Gastroesophageal sphincter (tissue), 4 donors: ENCODE measurements around the gene ZNF76. TPM values are rescaled to one million over a fixed set of nuclear protein-coding genes. Genes with fewer than 3 reads are reported as not detected.
A peak's percentile ranks its signal among the peaks of the same experiment; 100 is the strongest.

Experiments
- ATAC-seq: fragments of 150-250 bp; one replicate; pipeline ENCODE4 v1.9.1; 2016; ENCODE audit warnings: mild to moderate bottlenecking, moderate library complexity
- H3K27ac ChIP-seq, 4 donors: fragments of 200-600 bp; sonication (generic) in 3 of 4; 1 replicate in 3 of 4; 2 replicates in 1 of 4; pipeline ENCODE4 v1.5.1; 2016 to 2019
- H3K27me3 ChIP-seq: fragments of 200-600 bp; sonication (generic); one replicate; pipeline ENCODE4 v1.5.1; 2019
- H3K36me3 ChIP-seq, 2 donors: fragments of 200-600 bp; sonication (generic); one replicate each; pipeline ENCODE4 v1.5.1; 2019; ENCODE audit warnings: control low read depth in 1 of 2
- H3K4me1 ChIP-seq, 3 donors: fragments of 200-600 bp; sonication (generic); 1 replicate in 2 of 3; 2 replicates in 1 of 3; pipeline ENCODE4 v1.5.1; 2016 to 2019; ENCODE audit warnings: control low read depth in 2 of 3
- H3K4me3 ChIP-seq, 2 donors: fragments of 200-600 bp; sonication (generic); one replicate each; pipeline ENCODE4 v1.5.1; 2019; ENCODE audit warnings: mild to moderate bottlenecking in 1 of 2, moderate library complexity in 1 of 2
- H3K9me3 ChIP-seq, 3 donors: fragments of 200-600 bp; sonication (generic); one replicate each; pipeline ENCODE4 v1.5.1; 2017 to 2019; ENCODE audit warnings: control low read depth in 2 of 3
- EP300 ChIP-seq: sonication (generic); formaldehyde crosslinking; IDR thresholded peaks from one replicate; pipeline ENCODE4 v1.6.1; 2017; ENCODE audit warnings: antibody characterized with exemption, mild to moderate bottlenecking
- POLR2A ChIP-seq, 2 donors: fragments of 450-650 bp; IDR thresholded peaks; one replicate each; pipeline ENCODE4 v1.6.1; 2017; ENCODE audit warnings: antibody characterized with exemption in 2 of 2, mild to moderate bottlenecking in 2 of 2, moderate library complexity in 1 of 2
- POLR2AphosphoS5 ChIP-seq: sonication (generic); formaldehyde crosslinking; IDR thresholded peaks from one replicate; pipeline ENCODE4 v1.6.1; 2017; ENCODE audit warnings: antibody characterized with exemption
- WGBS, 2 donors: methylation state at CpG; one replicate each; pipeline ENCODE4 v1.1.5; 2018; ENCODE audit warnings: low coverage in 1 of 2; 5-methylcytosine and 5-hydroxymethylcytosine counted together
- total RNA-seq, 4 donors: library from RNA; depleted of rRNA; stranded (reverse); fragments of >200 nt; gene quantifications; one replicate each; pipeline ENCODE4 v1.1.0, GENCODE V29; 2016
- TF ChIP-seq, protein P1 (sequence below), 4 experiments: fragments of 200-600 bp in 2 of 4; fragments of 450-650 bp in 2 of 4; sonication (generic) in 1 of 4; IDR thresholded peaks; one replicate each; pipeline ENCODE4 v1.5.1; 2017 to 2019; ENCODE audit warnings: antibody characterized with exemption in 4 of 4, mild to moderate bottlenecking in 2 of 4, moderate library complexity in 2 of 4

Gene ZNF76
- total RNA-seq, 4 donors from 2014 or later: 21.3 to 46.9 (median 40.1) TPM

DNA sequence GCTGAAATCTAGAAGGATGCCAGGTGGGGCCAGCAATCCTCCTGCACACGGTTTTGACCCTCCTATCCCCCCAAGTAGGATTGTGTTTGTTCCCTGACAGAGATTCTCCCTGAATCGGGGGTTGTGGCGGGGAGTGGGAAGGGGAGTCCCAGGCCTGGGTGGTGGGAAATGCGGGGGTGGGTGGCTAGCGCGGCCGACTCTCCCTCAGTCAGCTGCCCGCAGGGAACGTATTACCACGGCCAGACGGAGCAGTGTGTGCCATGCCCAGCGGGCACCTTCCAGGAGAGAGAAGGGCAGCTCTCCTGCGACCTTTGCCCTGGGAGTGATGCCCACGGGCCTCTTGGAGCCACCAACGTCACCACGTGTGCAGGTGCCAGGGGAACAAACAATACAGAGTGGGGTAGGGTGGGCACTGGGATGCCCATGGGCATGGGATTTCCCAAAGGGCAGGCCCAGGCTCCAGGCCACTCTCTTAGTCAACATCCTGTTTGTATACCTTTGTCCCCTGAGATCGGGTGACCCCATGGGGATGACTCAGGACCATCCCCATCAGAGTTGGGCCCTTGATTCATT, 16.1 kb upstream of the ZNF76 start:
- Histone ChIP-seq H3K27ac (no peak overlapping the region), H3K4me1 (peaks cover 3 to 54% (median 7%) of the 10 kb centered on the region in 3 donors)
- 40% methylated on average over 1 of the region's 17 CpGs; no CpG with 5 or more reads in 1 of the 2 donors for WGBS, 2 donors

DNA sequence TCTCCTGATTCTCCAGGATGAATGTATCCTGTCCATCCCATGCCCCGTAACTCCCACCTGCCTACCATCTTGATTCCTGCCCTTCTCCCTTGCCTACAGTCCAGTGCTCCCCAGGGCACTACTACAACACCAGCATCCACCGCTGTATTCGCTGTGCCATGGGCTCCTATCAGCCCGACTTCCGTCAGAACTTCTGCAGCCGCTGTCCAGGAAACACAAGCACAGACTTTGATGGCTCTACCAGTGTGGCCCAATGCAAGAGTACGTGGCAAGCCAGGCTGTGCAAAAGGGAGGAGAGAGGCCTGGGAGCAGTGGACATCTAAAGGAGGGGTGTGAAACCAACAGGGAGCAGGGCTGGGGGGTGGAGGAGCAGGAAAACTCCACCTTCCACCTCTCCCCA, 15.0 kb upstream of the ZNF76 start:
- Histone ChIP-seq H3K36me3 (peaks cover 0 to 44% of the 10 kb centered on the region in 2 donors), H3K4me1 (peaks cover 0 to 54% (median 8%) of the 10 kb centered on the region in 3 donors), H3K9me3 (no peaks in the 10 kb centered on the region), H3K27ac (no peak overlapping the region), H3K27me3 (no peaks in the 10 kb centered on the region), H3K4me3 (no peak overlapping the region)
- 88 to 100% methylated on average over 5 to 7 of the region's 7 CpGs for WGBS, 2 donors
- no peak for TF ChIP-seq POLR2A (IDR thresholded peaks at IDR 0.05)
- TF ChIP-seq POLR2AphosphoS5: no peak
- no peak for ATAC-seq

More for the DNA sequence above, 16.1 kb upstream of the ZNF76 start:
- TF ChIP-seq, protein P1, sequence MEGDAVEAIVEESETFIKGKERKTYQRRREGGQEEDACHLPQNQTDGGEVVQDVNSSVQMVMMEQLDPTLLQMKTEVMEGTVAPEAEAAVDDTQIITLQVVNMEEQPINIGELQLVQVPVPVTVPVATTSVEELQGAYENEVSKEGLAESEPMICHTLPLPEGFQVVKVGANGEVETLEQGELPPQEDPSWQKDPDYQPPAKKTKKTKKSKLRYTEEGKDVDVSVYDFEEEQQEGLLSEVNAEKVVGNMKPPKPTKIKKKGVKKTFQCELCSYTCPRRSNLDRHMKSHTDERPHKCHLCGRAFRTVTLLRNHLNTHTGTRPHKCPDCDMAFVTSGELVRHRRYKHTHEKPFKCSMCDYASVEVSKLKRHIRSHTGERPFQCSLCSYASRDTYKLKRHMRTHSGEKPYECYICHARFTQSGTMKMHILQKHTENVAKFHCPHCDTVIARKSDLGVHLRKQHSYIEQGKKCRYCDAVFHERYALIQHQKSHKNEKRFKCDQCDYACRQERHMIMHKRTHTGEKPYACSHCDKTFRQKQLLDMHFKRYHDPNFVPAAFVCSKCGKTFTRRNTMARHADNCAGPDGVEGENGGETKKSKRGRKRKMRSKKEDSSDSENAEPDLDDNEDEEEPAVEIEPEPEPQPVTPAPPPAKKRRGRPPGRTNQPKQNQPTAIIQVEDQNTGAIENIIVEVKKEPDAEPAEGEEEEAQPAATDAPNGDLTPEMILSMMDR (IDR thresholded peaks at IDR 0.05): no peak
- TF ChIP-seq POLR2AphosphoS5: no peak
- TF ChIP-seq EP300: no peak
- TF ChIP-seq POLR2A (IDR thresholded peaks at IDR 0.05): no peak
- H3K36me3 ChIP-seq: peaks cover 0 to 44% of the 10 kb centered on the region in 2 donors
- H3K4me3 ChIP-seq: no peak overlapping the region
- ATAC-seq: no peak
- H3K9me3 ChIP-seq: no peaks in the 10 kb centered on the region
- no peaks in the 10 kb centered on the region for H3K27me3 ChIP-seq

DNA sequence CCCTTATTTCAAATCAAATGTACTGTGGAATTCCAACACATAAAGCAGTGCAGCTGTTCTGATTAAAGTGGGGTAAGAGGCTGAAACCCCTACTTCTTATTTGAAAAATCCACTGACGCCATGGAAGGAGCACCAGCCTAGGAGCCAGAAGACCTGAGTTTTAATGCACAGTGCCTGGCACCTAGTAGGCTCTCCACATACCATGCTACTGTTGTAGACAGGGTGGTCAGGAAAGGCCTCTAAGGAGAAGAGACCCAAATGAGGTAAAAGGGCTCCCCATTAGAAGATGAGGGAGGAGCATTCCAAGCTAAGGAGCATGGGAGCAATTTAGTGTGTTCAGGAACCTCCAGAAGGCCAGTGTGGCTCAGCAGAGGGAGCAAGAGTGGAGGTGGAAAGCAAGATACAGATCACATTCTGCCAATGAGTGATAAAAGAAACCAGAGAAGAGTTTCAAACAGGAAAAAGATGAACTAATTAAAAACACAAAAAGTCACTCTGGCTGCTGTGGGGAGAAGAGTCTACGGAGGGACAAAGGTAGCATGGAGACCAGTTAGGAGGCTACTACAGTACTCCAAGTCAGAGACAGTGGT, 11.8 kb upstream of the ZNF76 start:
- Histone ChIP-seq H3K9me3 (no peaks in the 10 kb centered on the region), H3K4me1 (peaks cover 0 to 53% (median 8%) of the 10 kb centered on the region in 3 donors), H3K27ac (no peak overlapping the region), H3K36me3 (peaks cover 0 to 40% of the 10 kb centered on the region in 2 donors), H3K4me3 (no peak overlapping the region), H3K27me3 (no peaks in the 10 kb centered on the region)
- 78 to 94% methylated on average over 1 to 2 of the region's 2 CpGs for WGBS, 2 donors
- no peak for TF ChIP-seq POLR2AphosphoS5
- TF ChIP-seq, protein P1 (IDR thresholded peaks at IDR 0.05): no peak
- TF ChIP-seq POLR2A (IDR thresholded peaks at IDR 0.05): no peak
- no peak for TF ChIP-seq EP300
- no peak for ATAC-seq

DNA sequence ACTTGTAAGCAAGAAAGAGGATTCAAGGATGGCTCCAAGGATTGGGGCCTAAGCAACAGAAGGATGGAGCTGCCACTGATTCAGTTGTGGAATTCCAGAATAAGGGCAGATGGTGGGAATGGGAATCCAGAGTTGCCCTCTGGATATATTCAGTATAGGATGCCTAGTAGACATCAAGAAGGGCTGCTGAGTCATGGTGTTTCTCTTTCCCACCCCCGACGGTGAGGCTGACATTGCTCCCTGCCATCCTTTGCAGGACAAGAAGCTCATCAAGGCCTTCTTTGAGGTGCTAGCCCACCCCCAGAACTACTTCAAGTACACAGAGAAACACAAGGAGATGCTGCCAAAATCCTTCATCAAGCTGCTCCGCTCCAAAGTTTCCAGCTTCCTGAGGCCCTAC, 11.2 kb upstream of the ZNF76 start:
- Histone ChIP-seq H3K27ac (peak overlapping the region in 2 of 4 donors; percentile 2 to 26), H3K36me3 (peaks cover 0 to 34% of the 10 kb centered on the region in 2 donors), H3K4me3 (no peak overlapping the region), H3K9me3 (no peaks in the 10 kb centered on the region), H3K27me3 (no peaks in the 10 kb centered on the region), H3K4me1 (peaks cover under 1 to 58% (median 8%) of the 10 kb centered on the region in 3 donors)
- 80 to 83% methylated on average over 1 to 2 of the region's 3 CpGs for WGBS, 2 donors
- TF ChIP-seq POLR2A (IDR thresholded peaks at IDR 0.05): no peak
- no peak for TF ChIP-seq EP300
- TF ChIP-seq POLR2AphosphoS5: no peak
- TF ChIP-seq, protein P1 (IDR thresholded peaks at IDR 0.05): no peak
- no peak for ATAC-seq

DNA sequence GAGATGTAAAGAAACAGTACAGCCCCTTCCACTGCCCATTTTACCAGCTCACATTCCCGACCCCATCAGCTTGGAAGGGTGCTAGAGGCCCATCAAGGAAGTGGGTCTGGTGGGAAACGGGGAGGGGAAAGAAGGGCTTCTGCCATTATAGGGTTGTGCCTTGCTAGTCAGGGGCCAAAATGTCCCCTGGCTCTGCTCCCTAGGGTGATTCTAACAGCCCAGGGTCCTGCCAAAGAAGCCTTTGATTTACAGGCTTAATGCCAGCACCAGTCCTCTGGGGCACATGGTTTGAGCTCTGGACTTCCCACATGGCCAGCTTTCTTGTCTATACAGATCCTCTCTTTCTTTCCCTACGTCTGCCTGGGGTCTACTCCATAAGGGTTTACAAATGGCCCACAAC, 10.6 kb upstream of the ZNF76 start:
- Histone ChIP-seq H3K27me3 (no peaks in the 10 kb centered on the region), H3K9me3 (no peaks in the 10 kb centered on the region), H3K4me3 (no peak overlapping the region), H3K4me1 (peaks cover 2 to 65% (median 8%) of the 10 kb centered on the region in 3 donors), H3K27ac (peak overlapping the region in 2 of 4 donors; percentile 2 to 26), H3K36me3 (peaks cover 0 to 28% of the 10 kb centered on the region in 2 donors)
- WGBS, 2 donors: 40% methylated on average over 1 of the region's 3 CpGs; no CpG with 5 or more reads in 1 of the 2 donors
- ATAC-seq: no peak
- TF ChIP-seq POLR2A (IDR thresholded peaks at IDR 0.05): no peak
- TF ChIP-seq POLR2AphosphoS5: no peak
- no peak for TF ChIP-seq EP300
- TF ChIP-seq, protein P1 (IDR thresholded peaks at IDR 0.05): no peak
